Calu3 (cell line): ENCODE data around the gene ACTR1A. TPM values are rescaled to one million over a fixed set of nuclear protein-coding genes. Genes with fewer than 3 reads are reported as not detected.

Source experiments
- BruUV-seq: library from RNA; stranded (reverse); fragments of 400-500 nt; replicated peaks from 2 replicates; lab custom pipeline; 2021; lab: Mats Ljungman, UMichigan
- CTCF ChIA-PET: fragments of 300-600 bp; sonication (Branson Sonifier 250); formaldehyde crosslinking; loops from one replicate; lab custom pipeline; 2022; ENCODE audit warnings: antibody characterized with exemption; lab: Charles Lee
- DNase-seq: peaks from one replicate; pipeline ENCODE4 v3.0.0; 2022
- H3K27ac Mint-ChIP-seq: one replicate; pipeline ENCODE4 v1.8.0; 2022; ENCODE audit warnings: mixed read lengths; ENCODE audit not compliant: unreplicated experiment
- H3K27me3 Mint-ChIP-seq: one replicate; pipeline ENCODE4 v1.8.0; 2022; ENCODE audit warnings: mixed read lengths; ENCODE audit not compliant: unreplicated experiment
- H3K36me3 Mint-ChIP-seq: one replicate; pipeline ENCODE4 v1.8.0; 2022; ENCODE audit warnings: mild to moderate bottlenecking, moderate library complexity, mixed read lengths; ENCODE audit not compliant: insufficient read depth, unreplicated experiment
- H3K4me1 Mint-ChIP-seq: one replicate; pipeline ENCODE4 v1.8.0; 2022; ENCODE audit warnings: mild to moderate bottlenecking, low read depth, mixed read lengths; ENCODE audit not compliant: unreplicated experiment
- H3K4me3 Mint-ChIP-seq: one replicate; pipeline ENCODE4 v1.8.0; 2022; ENCODE audit warnings: mild to moderate bottlenecking, low read depth, moderate library complexity, mixed read lengths; ENCODE audit not compliant: unreplicated experiment
- H3K9me3 Mint-ChIP-seq: one replicate; pipeline ENCODE4 v1.8.0; 2022; ENCODE audit warnings: low read depth, mixed read lengths; ENCODE audit not compliant: unreplicated experiment
- intact Hi-C: fragments of 100-400 bp; cut with micrococcal nuclease; formaldehyde crosslinking; loops from one replicate; pipeline ENCODE4 v1.10.0; 2022; ENCODE audit not compliant: unreplicated experiment
- total RNA-seq: library from RNA; stranded (reverse); gene quantifications from 2 replicates; pipeline ENCODE4 v1.2.3, GENCODE V29; 2022
- TF ChIP-seq, protein P1 (sequence below): fragments of 200-600 bp; IDR thresholded peaks from one replicate; pipeline ENCODE4 v1.8.0; 2022; ENCODE audit warnings: antibody characterized with exemption; ENCODE audit not compliant: unreplicated experiment

Gene ACTR1A
- total RNA-seq, 1 experiment from 2014 or later = 48.2 TPM

DNA sequence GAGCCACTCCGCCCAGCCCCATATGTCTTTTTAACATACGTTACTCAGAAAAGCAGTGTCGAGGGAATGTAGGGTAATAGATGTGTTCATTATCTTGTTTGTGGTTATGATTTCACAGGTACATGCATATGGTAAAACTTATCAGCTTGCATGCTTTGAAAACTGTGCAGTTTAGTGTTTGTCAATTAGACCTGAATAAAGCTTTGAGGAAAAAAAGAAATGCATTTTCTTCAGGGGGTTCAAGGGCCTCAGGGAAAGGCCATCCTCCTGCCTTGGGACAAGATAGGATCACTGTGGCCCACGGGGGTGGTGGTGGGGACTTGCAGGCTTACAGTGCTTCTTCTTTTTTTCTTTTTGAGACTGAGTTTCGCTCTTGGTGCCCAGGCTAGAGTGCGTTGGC, 35.2 kb downstream of the ACTR1A start:
- H3K27me3 Mint-ChIP-seq = no peaks in the 10 kb centered on the region
- intact Hi-C loops = no loop called here
- no peak overlapping the region for H3K4me3 Mint-ChIP-seq
- no TSS peak for BruUV-seq
- no peaks in the 10 kb centered on the region for H3K9me3 Mint-ChIP-seq
- peaks cover 16% of the 10 kb centered on the region for H3K4me1 Mint-ChIP-seq
- no peak overlapping the region for H3K27ac Mint-ChIP-seq
- CTCF ChIA-PET = no interaction called here
- H3K36me3 Mint-ChIP-seq = peaks cover 7% of the 10 kb centered on the region
- no peak for DNase-seq
- TF ChIP-seq, protein P1, sequence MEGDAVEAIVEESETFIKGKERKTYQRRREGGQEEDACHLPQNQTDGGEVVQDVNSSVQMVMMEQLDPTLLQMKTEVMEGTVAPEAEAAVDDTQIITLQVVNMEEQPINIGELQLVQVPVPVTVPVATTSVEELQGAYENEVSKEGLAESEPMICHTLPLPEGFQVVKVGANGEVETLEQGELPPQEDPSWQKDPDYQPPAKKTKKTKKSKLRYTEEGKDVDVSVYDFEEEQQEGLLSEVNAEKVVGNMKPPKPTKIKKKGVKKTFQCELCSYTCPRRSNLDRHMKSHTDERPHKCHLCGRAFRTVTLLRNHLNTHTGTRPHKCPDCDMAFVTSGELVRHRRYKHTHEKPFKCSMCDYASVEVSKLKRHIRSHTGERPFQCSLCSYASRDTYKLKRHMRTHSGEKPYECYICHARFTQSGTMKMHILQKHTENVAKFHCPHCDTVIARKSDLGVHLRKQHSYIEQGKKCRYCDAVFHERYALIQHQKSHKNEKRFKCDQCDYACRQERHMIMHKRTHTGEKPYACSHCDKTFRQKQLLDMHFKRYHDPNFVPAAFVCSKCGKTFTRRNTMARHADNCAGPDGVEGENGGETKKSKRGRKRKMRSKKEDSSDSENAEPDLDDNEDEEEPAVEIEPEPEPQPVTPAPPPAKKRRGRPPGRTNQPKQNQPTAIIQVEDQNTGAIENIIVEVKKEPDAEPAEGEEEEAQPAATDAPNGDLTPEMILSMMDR = no peak

DNA sequence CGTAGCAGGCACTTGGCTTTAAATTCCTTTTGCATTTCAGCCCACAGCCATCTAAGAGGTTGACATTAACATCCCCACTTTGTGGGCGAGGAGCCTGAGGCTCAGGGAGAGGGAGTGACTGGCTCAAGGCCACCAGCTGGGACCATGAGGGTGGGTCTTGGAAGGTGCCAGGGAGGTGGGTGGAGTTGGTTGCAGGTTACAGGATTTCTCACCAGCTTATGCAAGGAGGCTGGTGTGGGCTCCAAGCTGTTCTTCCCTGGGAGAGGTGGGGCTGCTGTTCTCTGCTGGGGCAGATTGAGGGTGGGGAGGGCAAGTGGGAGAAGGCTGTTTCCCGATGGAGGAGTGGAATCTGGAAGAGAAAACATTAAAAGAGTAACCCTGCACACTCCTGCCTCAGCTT, 37.0 kb downstream of the ACTR1A start:
- BruUV-seq = no TSS peak
- Mint-ChIP-seq H3K27ac (no peak overlapping the region), H3K27me3 (no peaks in the 10 kb centered on the region), H3K36me3 (peaks cover 17% of the 10 kb centered on the region), H3K9me3 (no peaks in the 10 kb centered on the region), H3K4me3 (no peak overlapping the region), H3K4me1 (peaks cover 32% of the 10 kb centered on the region)
- CTCF ChIA-PET = interaction anchor here (0.5 kb wide), 1 partner anchor 20 kb away, joined by 4 read pairs; no protein-coding TSS in a partner anchor
- TF ChIP-seq, protein P1 = no peak
- DNase-seq = no peak
- intact Hi-C loops = no loop called here

- DNase-seq = no peak
- no TSS peak for BruUV-seq
- Mint-ChIP-seq H3K4me1 (peaks cover 32% of the 10 kb centered on the region), H3K36me3 (peaks cover 17% of the 10 kb centered on the region), H3K9me3 (no peaks in the 10 kb centered on the region), H3K27me3 (no peaks in the 10 kb centered on the region), H3K4me3 (no peak overlapping the region), H3K27ac (no peak overlapping the region)
- CTCF ChIA-PET = interaction anchor here (0.6 kb wide), 1 partner anchor 85 kb away, joined by 3 read pairs; no protein-coding TSS in a partner anchor
- intact Hi-C loops = no loop called here
- TF ChIP-seq, protein P1 = no peak
Observed at GRCh38 chr10:102463983-102464382, 38.5 kb downstream of the ACTR1A start.

GRCh38 chr10:102462512-102463054, 39.9 kb downstream of the ACTR1A start:
- TF ChIP-seq, protein P1 = no peak
- no peak for DNase-seq
- Mint-ChIP-seq H3K27ac (no peak overlapping the region), H3K4me3 (peak overlapping the region; percentile 97), H3K27me3 (no peaks in the 10 kb centered on the region), H3K9me3 (no peaks in the 10 kb centered on the region), H3K36me3 (peaks cover 21% of the 10 kb centered on the region), H3K4me1 (peaks cover 32% of the 10 kb centered on the region)
- no TSS peak for BruUV-seq
- intact Hi-C loops = no loop called here
- CTCF ChIA-PET = interaction anchor here (0.7 to 1.4 kb wide), 2 partner anchors 12 to 17 kb away, joined by 3 read pairs; no protein-coding TSS in a partner anchor
